GM12872 (cell line): ENCODE data around the gene KIF7.

Experiments used
- TF ChIP-seq, protein P1 (sequence below): IDR thresholded peaks from 3 replicates; pipeline ENCODE4 v1.5.1; 2011; ENCODE audit warnings: low read depth, mild to moderate bottlenecking, low read length, moderate library complexity; ENCODE audit not compliant: insufficient read depth

Gene KIF7

DNA sequence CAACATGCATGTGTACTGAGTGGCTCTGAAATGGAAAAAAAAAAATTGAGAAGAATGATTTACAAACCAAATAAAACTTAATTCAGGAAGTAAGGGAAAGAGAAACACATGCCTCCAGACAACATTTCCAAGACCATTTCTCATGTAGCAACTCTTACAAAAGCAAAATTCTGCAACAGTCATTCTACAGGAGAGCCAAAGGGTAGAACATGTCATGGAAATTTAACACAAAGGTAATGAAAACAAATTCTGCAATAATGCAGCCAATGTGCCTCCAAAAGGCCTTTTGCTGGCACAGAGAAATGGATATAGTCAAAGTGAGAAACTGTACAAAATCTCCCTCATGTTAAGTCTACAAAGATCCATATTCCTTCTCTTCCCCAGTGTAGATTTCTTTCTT, 31.3 kb upstream of the KIF7 start:
- TF ChIP-seq, protein P1, sequence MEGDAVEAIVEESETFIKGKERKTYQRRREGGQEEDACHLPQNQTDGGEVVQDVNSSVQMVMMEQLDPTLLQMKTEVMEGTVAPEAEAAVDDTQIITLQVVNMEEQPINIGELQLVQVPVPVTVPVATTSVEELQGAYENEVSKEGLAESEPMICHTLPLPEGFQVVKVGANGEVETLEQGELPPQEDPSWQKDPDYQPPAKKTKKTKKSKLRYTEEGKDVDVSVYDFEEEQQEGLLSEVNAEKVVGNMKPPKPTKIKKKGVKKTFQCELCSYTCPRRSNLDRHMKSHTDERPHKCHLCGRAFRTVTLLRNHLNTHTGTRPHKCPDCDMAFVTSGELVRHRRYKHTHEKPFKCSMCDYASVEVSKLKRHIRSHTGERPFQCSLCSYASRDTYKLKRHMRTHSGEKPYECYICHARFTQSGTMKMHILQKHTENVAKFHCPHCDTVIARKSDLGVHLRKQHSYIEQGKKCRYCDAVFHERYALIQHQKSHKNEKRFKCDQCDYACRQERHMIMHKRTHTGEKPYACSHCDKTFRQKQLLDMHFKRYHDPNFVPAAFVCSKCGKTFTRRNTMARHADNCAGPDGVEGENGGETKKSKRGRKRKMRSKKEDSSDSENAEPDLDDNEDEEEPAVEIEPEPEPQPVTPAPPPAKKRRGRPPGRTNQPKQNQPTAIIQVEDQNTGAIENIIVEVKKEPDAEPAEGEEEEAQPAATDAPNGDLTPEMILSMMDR = no peak

DNA sequence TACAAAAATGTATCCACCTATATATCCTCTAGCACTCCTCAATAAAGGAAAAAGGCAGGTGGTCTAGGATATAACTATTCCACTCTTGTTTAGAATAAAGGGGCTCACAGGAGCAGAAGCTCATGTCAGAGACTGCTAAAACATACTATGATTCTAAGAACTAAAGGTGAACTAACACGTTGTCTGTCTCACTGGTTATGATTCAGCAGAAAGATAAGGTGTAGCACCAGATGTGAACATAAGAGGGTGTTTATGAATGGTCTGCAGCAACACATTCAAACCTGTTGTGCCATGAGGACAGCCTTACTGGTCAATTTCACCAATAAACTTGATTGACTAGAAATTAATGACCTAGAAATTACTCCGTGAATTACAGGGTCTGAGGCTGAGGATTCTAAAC, 30.7 kb upstream of the KIF7 start:
- TF ChIP-seq, protein P1 = no peak

DNA sequence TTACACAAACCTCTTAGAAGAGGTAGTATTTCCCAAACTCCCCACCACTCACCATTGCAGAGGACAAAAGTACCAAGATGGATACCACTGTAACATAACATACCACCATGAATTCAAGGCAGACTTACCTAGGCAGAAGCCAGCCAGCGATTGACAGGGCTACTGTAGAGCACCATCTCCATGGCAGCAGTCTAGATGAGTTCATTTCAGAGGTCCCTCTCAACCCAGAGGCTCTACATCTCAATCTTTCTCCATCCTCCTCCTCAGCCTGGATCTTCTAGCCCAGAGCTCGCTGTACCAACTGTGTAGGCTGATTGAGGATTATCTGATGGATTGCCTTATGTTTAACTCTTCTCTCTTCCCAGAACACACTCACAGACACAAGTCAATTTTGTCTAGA, 25.9 kb upstream of the KIF7 start:
- TF ChIP-seq, protein P1 = no peak

DNA sequence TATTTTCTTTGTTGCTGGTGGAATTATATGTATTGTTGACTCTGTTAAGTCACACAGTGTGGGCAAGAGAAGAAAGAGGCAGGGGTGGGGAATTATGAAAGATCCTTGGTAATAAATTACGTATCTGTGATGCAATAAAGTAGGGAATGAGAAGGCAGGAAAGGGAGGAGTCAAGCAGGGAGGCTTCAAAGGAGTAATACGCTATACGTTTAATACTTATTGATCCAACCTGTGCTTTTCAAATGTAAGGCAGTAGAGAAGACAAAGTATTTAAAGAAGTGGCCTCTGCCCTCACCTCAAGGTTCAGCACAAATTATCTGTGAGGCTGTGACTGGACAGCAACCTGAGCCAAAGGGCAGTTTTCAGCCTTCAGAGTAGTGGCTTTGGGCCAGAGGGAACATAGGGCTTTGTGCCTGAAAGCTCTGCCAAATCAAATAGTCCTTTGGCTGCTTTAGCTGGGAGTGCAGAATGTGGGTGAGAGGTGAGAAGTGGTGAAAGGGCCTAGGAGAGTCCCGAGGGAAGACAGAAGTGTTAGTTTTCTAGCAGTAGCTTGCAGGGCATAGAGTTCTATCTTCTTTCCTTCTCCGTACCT, 25.1 kb upstream of the KIF7 start:
- TF ChIP-seq, protein P1 = no peak

DNA sequence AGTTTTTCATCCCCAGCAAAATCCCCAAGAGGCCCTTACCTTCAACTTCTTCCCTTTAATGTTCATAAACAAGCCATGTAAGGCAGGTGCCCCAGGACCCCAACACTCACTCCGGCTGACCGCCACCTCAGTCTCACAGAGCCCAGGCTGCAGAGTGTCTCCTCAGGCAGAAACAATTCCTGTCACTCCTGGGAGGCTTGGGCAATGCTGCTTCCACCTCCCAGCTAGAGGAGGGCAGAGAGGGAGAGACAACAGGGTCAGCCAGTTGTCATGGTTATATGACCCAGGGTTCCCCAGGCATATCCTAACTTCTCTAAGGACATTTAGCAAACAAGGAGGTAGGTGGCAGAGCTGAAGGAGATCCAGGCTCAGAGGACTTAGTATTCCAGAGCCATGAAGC, 23.9 kb upstream of the KIF7 start, which contains the start of gene PLIN1:
TSS of gene PLIN1 (minus strand) at position 156 of the 400 bp plus-strand sequence. CDS start 1,878 bp downstream, outside the sequence.
- TF ChIP-seq, protein P1 = no peak

DNA sequence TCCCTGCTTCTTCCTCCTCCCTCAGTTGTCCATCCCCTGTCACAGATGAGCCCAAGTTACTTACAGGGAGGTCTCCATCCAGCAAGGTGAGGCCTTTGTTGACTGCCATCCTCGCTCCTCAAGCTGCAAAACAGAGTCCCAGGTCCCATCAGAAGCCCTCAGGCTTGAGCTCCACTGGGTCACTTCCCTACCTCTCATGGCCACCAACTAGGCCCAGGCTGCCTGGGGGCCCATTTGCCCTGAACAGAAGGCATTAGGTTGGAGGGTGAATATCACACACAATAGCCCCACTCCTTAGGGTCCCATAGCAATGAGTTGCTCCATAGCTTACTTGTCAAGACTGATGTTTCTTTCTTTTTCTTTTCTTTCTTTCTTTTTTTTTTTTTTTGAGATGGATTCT, 22.1 kb upstream of the KIF7 start:
- TF ChIP-seq, protein P1 = no peak

DNA sequence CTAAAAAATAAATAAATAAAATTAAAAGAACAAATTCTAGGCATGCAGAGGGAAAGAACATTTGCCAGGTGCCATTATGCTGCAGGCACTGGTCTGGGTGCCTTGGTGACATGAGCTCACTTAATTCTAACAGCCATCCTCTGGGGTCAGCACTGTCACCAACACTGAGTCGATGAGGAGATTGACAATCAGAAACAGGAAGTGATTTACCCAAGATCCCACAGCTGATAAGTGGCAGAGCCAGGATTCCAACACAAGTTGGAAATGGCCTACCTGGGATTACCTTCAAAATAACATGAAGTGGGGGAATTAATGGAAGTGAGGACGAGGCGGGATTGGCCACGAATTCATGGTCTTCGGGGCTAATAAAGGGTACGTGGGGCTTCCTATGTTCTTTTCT, 20.3 kb upstream of the KIF7 start:
- TF ChIP-seq, protein P1 = no peak

DNA sequence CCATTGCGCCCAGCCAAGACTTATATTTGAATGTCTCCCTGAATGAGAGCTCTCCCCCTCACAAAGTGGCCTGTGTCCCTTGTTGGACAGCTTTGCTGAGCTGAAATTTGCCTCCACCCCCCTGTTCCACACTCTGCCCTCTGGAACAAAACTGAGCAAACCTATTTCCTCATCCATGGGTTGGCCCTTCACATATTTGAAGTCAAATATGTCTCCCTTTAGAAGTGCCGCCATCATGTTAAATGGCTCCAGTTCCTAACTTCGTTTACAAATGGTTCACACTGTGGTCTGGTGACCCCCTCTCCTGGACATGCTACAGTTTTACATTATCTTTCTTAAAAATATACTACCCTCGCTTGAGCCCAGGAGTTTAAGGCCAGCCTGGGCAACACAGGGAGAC, 19.3 kb upstream of the KIF7 start:
- TF ChIP-seq, protein P1 = no peak
